Hepatocyte (in vitro differentiated cells): ENCODE data around the gene PAX7.

ENCODE experiments used
- CTCF ChIP-seq: fragments of 200-600 bp; sonication (generic); IDR thresholded peaks from 2 replicates; pipeline ENCODE4 v1.5.1; 2016; ENCODE audit warnings: antibody characterized with exemption, mild to moderate bottlenecking; ENCODE audit not compliant: poor library complexity
- EZH2 ChIP-seq: fragments of 200-600 bp; sonication (generic); IDR thresholded peaks from 2 replicates; pipeline ENCODE4 v1.6.1; 2016; ENCODE audit warnings: antibody characterized with exemption, mild to moderate bottlenecking, borderline replicate concordance

DNA sequence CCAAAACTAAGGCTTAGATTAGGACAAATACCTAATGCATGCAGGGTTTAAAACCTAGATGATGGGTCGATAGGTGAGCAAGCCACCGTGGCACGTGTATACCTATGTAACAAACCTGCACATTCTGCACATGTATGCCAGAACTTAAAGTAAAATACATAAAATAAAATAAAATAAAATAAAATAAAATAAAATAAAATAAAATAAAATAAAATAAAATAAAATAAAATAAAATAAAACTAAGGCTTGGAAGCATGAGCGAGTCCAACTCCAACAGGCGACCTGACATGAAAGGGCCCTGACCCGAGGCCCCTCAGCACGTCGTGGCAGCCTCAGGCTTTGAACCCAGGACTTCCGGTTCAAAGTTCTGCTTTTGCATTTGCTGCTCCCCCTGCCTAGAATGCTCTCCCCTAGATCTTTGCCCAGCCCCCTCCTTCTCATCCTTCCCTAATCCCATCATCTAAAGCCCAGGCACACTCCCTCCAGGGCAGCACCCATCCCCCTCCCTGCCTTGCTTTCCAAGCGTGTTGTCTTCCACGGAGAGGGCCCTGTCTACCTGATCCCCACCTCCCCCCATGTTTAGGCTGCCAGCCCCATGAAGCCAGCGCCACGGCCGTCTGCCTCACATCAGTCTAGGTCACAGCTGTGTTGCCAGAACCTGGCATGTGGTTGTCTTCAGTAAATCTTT is 164.5 kb downstream of the PAX7 start:
- TF ChIP-seq EZH2 (no peak), CTCF (no peak)
